MM.1S (cell line): ENCODE measurements around the gene GNAS-AS1.

Experiments
- DNase-seq: peaks from one replicate; pipeline ENCODE4 v3.0.0-alpha.2; 2015
- H2AFZ ChIP-seq: fragments of 300-600 bp; sonication (generic); 2 replicates; pipeline ENCODE4 v1.6.0; 2016; ENCODE audit warnings: antibody characterized with exemption, low read length
- H3F3A ChIP-seq: fragments of 300-600 bp; sonication (generic); 2 replicates; pipeline ENCODE4 v1.6.1; 2016; ENCODE audit warnings: mild to moderate bottlenecking, antibody characterized with exemption, low read length, moderate library complexity, mixed read lengths; ENCODE audit not compliant: insufficient read depth
- H3K27ac ChIP-seq: fragments of 300-600 bp; sonication (generic); 2 replicates; pipeline ENCODE4 v1.5.1; 2016; ENCODE audit warnings: mild to moderate bottlenecking, low read length
- H3K27me3 ChIP-seq: fragments of 300-600 bp; sonication (generic); replicated peaks from 2 replicates; pipeline ENCODE4 v1.6.0; 2016; ENCODE audit warnings: low read length; ENCODE audit not compliant: insufficient read depth
- H3K36me3 ChIP-seq: fragments of 300-600 bp; sonication (generic); replicated peaks from 2 replicates; pipeline ENCODE4 v1.6.1; 2016; ENCODE audit warnings: mild to moderate bottlenecking, low read length, mixed read lengths; ENCODE audit not compliant: insufficient read depth
- H3K4me1 ChIP-seq: fragments of 300-600 bp; sonication (generic); 2 replicates; pipeline ENCODE4 v1.6.1; 2016; ENCODE audit warnings: low read length, mixed read lengths
- H3K4me2 ChIP-seq: fragments of 300-600 bp; sonication (generic); 2 replicates; pipeline ENCODE4 v1.6.0; 2016; ENCODE audit warnings: low read depth, low read length
- H3K4me3 ChIP-seq: fragments of 300-600 bp; sonication (generic); 2 replicates; pipeline ENCODE4 v1.5.1; 2016; ENCODE audit warnings: low read length, mixed read lengths
- H3K79me2 ChIP-seq: fragments of 300-600 bp; sonication (generic); 2 replicates; pipeline ENCODE4 v1.6.1; 2016; ENCODE audit warnings: mixed run types, low read length, mixed read lengths
- H3K9ac ChIP-seq: fragments of 300-600 bp; sonication (generic); 2 replicates; pipeline ENCODE4 v1.6.1; 2016; ENCODE audit warnings: low read length, mixed read lengths
- H3K9me2 ChIP-seq: fragments of 300-600 bp; sonication (generic); replicated peaks from 2 replicates; pipeline ENCODE4 v1.6.1; 2016; ENCODE audit warnings: mild to moderate bottlenecking, low read length, mixed read lengths; ENCODE audit not compliant: insufficient read depth
- H3K9me3 ChIP-seq: fragments of 300-600 bp; sonication (generic); replicated peaks from 2 replicates; pipeline ENCODE4 v1.6.1; 2016; ENCODE audit warnings: mild to moderate bottlenecking, low read length, mixed read lengths; ENCODE audit not compliant: insufficient read depth
- H4K20me1 ChIP-seq: fragments of 300-600 bp; sonication (generic); 2 replicates; pipeline ENCODE4 v1.6.1; 2016; ENCODE audit warnings: mild to moderate bottlenecking, low read length, moderate library complexity, mixed read lengths; ENCODE audit not compliant: insufficient read depth
- CTCF ChIP-seq: fragments of 300-600 bp; sonication (generic); IDR thresholded peaks from 2 replicates; pipeline ENCODE4 v1.5.1; 2016; ENCODE audit warnings: antibody characterized with exemption, low read length, mixed read lengths
- EZH2 ChIP-seq: fragments of 300-600 bp; sonication (generic); optimal IDR thresholded peaks from 2 replicates; pipeline ENCODE3; 2017; ENCODE audit warnings: low read depth, mild to moderate bottlenecking, antibody characterized with exemption, low read length, mixed read lengths
- EZH2phosphoT487 ChIP-seq: fragments of 300-600 bp; sonication (generic); IDR thresholded peaks from 2 replicates; pipeline ENCODE4 v1.6.1; 2018; ENCODE audit warnings: antibody characterized with exemption, low read length

The GNAS-AS1 gene

GRCh38 chr20:58868795-58869194 lies 18.1 kb upstream of the GNAS-AS1 start:
- H3K9me3 ChIP-seq: no peaks in the 10 kb centered on the region
- H3K79me2 ChIP-seq: no peaks in the 10 kb centered on the region
- H3K9me2 ChIP-seq: no peaks in the 10 kb centered on the region
- no peak overlapping the region for H2AFZ ChIP-seq
- H3K36me3 ChIP-seq: no peaks in the 10 kb centered on the region
- no peak for DNase-seq
- H3K4me3 ChIP-seq: no peak overlapping the region
- no peaks in the 10 kb centered on the region for H3K4me1 ChIP-seq
- TF ChIP-seq CTCF: peak; percentile 38
- no peak for TF ChIP-seq EZH2
- peaks cover 4% of the 10 kb centered on the region; the same call in 1 of the 2 replicates for H3K27me3 ChIP-seq
- H3K4me2 ChIP-seq: no peak overlapping the region
- no peaks in the 10 kb centered on the region for H4K20me1 ChIP-seq
- H3F3A ChIP-seq: no peaks in the 10 kb centered on the region
- no peak overlapping the region for H3K9ac ChIP-seq
- no peak overlapping the region for H3K27ac ChIP-seq

GRCh38 chr20:58867211-58867610 lies 16.5 kb upstream of the GNAS-AS1 start:
- no peaks in the 10 kb centered on the region for H3K9me2 ChIP-seq
- no peak overlapping the region for H3K9ac ChIP-seq
- DNase-seq: no peak
- H2AFZ ChIP-seq: no peak overlapping the region
- no peaks in the 10 kb centered on the region for H3K36me3 ChIP-seq
- H3K27me3 ChIP-seq: peaks cover 4% of the 10 kb centered on the region; the same call in 1 of the 2 replicates
- no peak overlapping the region for H3K4me3 ChIP-seq
- no peaks in the 10 kb centered on the region for H3K9me3 ChIP-seq
- no peaks in the 10 kb centered on the region for H4K20me1 ChIP-seq
- no peak overlapping the region for H3K4me2 ChIP-seq
- no peak for TF ChIP-seq EZH2phosphoT487
- no peak for TF ChIP-seq CTCF
- TF ChIP-seq EZH2: no peak
- no peak overlapping the region for H3K27ac ChIP-seq
- H3K4me1 ChIP-seq: no peaks in the 10 kb centered on the region
- no peaks in the 10 kb centered on the region for H3F3A ChIP-seq
- H3K79me2 ChIP-seq: no peaks in the 10 kb centered on the region

GRCh38 chr20:58865843-58866242 lies 15.1 kb upstream of the GNAS-AS1 start:
- no peak for TF ChIP-seq CTCF
- no peak for TF ChIP-seq EZH2
- no peak for TF ChIP-seq EZH2phosphoT487
- H3K79me2 ChIP-seq: no peaks in the 10 kb centered on the region
- no peaks in the 10 kb centered on the region for H3K36me3 ChIP-seq
- H3K4me1 ChIP-seq: no peaks in the 10 kb centered on the region
- no peak for DNase-seq
- H3K4me3 ChIP-seq: no peak overlapping the region
- no peak overlapping the region for H2AFZ ChIP-seq
- H3K9me2 ChIP-seq: no peaks in the 10 kb centered on the region
- H3K9ac ChIP-seq: no peak overlapping the region
- no peak overlapping the region for H3K4me2 ChIP-seq
- peaks cover 12% of the 10 kb centered on the region for H3K27me3 ChIP-seq
- no peaks in the 10 kb centered on the region for H3K9me3 ChIP-seq
- H3F3A ChIP-seq: no peaks in the 10 kb centered on the region
- no peak overlapping the region for H3K27ac ChIP-seq
- H4K20me1 ChIP-seq: no peaks in the 10 kb centered on the region
